Smooth muscle cell (in vitro differentiated cells): ENCODE measurements around the gene MARCHF5. TPM values are rescaled to one million over a fixed set of nuclear protein-coding genes. Genes with fewer than 3 reads are reported as not detected.
A peak's percentile ranks its signal among the peaks of the same experiment; 100 is the strongest.

ENCODE experiments used
- DNase-seq: peaks from one replicate; lab custom pipeline; 2025; ENCODE audit not compliant: unreplicated experiment; lab: John Stamatoyannopoulos, UW
- H2AFZ ChIP-seq: fragments of 200-600 bp; sonication (generic); 2 replicates; pipeline ENCODE4 v1.6.0; 2016; ENCODE audit warnings: antibody characterized with exemption, low read depth, mild to moderate bottlenecking
- H3F3A ChIP-seq: fragments of 200-600 bp; sonication (generic); 2 replicates; pipeline ENCODE4 v1.6.0; 2017; ENCODE audit warnings: antibody characterized with exemption, low read depth
- H3K27ac ChIP-seq: fragments of 200-600 bp; sonication (generic); 2 replicates; pipeline ENCODE4 v1.5.1; 2016; ENCODE audit warnings: low read depth, mild to moderate bottlenecking
- H3K27me3 ChIP-seq: fragments of 200-600 bp; sonication (generic); 2 replicates; pipeline ENCODE4 v1.6.1; 2016; ENCODE audit warnings: low read depth, mild to moderate bottlenecking
- H3K36me3 ChIP-seq: fragments of 200-600 bp; sonication (generic); 2 replicates; pipeline ENCODE4 v1.5.1; 2016; ENCODE audit warnings: low read depth
- H3K4me1 ChIP-seq: fragments of 200-600 bp; sonication (generic); 2 replicates; pipeline ENCODE4 v1.5.1; 2016; ENCODE audit warnings: low read depth
- H3K4me2 ChIP-seq: fragments of 200-600 bp; sonication (generic); 2 replicates; pipeline ENCODE4 v1.6.0; 2016; ENCODE audit warnings: mild to moderate bottlenecking
- H3K4me3 ChIP-seq: fragments of 200-600 bp; sonication (generic); 2 replicates; pipeline ENCODE4 v1.5.1; 2016; ENCODE audit warnings: mild to moderate bottlenecking
- H3K79me2 ChIP-seq: fragments of 200-600 bp; sonication (generic); 2 replicates; pipeline ENCODE4 v1.6.0; 2016; ENCODE audit warnings: low read depth, mild to moderate bottlenecking
- H3K9ac ChIP-seq: fragments of 200-600 bp; sonication (generic); 2 replicates; pipeline ENCODE4 v1.6.0; 2016; ENCODE audit warnings: low read depth
- H3K9me3 ChIP-seq: fragments of 200-600 bp; sonication (generic); replicated peaks from 2 replicates; pipeline ENCODE4 v1.5.1; 2016; ENCODE audit warnings: low read depth
- H4K20me1 ChIP-seq: fragments of 200-600 bp; sonication (generic); 2 replicates; pipeline ENCODE4 v1.6.0; 2016; ENCODE audit warnings: low read depth
- WGBS: methylation state at CpG from one replicate; pipeline ENCODE4 v1.1.7; 2016; ENCODE audit warnings: low lambda C conversion rate; 5-methylcytosine and 5-hydroxymethylcytosine counted together
- polyA plus RNA-seq: library from polyadenylated mRNA; unstranded; fragments of >200 nt; fragmentation: Nextera tagmentation; extraction: Ambion mirVana; gene quantifications from 2 replicates; pipeline ENCODE4 v1.2.1, GENCODE V29; 2016
- total RNA-seq: library from RNA; depleted of rRNA; stranded (reverse); fragments of >200 nt; gene quantifications from 2 replicates; pipeline ENCODE4 v1.2.3, GENCODE V29; 2014
- TF ChIP-seq, protein P1 (sequence below): fragments of 200-600 bp; sonication (generic); IDR thresholded peaks from 2 replicates; pipeline ENCODE4 v1.5.1; 2017; ENCODE audit warnings: borderline replicate concordance, mild to moderate bottlenecking, antibody characterized with exemption; ENCODE audit not compliant: insufficient read depth, poor library complexity, severe bottlenecking

Gene MARCHF5
- total and polyA plus RNA-seq, 2 experiments from 2014 or later = 19.6 to 46.8 TPM

DNA sequence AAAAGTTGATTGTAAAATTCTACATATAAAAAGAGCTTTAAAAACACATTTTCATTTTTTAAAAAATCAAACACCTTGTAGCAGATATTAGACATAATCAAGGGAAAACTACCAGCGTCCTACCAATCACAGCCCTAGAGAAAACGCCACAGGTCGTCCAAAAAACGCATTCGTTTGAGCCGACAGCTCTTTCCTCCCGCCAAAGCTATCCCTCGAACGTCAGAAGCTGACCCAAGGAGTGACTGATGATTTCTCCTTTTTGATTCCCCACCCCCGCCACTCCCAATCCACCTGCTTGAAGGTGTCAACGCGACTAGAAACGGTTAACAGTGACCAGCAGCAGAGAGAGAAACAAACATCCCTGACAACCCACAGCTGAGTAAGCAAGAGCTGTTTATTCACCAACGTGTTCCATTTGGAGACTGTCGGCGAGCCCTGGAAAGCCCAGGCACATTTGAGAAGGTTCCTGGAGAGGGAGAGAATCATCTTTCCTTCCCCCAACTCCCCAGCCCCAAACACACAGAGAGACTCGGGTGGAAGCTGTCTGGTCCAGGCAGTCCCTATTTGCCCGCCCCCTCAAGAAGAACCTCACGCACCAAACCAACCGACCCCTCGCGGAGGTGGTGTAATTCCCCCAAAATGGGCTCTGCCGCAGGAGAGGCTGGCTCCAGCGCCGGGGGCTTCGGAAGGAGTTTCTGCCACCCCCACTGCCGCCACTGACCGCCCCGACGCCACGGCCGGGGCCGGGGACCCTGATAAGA lies 711 bp upstream of the MARCHF5 start:
- H3F3A ChIP-seq = no peaks in the 10 kb centered on the region
- peak overlapping the region; percentile 69 for H3K27ac ChIP-seq
- peaks cover 10% of the 10 kb centered on the region for H3K4me1 ChIP-seq
- peak overlapping the region; percentile 97 for H3K9ac ChIP-seq
- H4K20me1 ChIP-seq = peaks cover 34% of the 10 kb centered on the region
- H3K36me3 ChIP-seq = no peaks in the 10 kb centered on the region
- TF ChIP-seq, protein P1, sequence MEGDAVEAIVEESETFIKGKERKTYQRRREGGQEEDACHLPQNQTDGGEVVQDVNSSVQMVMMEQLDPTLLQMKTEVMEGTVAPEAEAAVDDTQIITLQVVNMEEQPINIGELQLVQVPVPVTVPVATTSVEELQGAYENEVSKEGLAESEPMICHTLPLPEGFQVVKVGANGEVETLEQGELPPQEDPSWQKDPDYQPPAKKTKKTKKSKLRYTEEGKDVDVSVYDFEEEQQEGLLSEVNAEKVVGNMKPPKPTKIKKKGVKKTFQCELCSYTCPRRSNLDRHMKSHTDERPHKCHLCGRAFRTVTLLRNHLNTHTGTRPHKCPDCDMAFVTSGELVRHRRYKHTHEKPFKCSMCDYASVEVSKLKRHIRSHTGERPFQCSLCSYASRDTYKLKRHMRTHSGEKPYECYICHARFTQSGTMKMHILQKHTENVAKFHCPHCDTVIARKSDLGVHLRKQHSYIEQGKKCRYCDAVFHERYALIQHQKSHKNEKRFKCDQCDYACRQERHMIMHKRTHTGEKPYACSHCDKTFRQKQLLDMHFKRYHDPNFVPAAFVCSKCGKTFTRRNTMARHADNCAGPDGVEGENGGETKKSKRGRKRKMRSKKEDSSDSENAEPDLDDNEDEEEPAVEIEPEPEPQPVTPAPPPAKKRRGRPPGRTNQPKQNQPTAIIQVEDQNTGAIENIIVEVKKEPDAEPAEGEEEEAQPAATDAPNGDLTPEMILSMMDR = no peak
- H3K4me2 ChIP-seq = peak overlapping the region; percentile 81
- 2% methylated on average over 33 of the region's 33 CpGs for WGBS
- no peaks in the 10 kb centered on the region for H3K27me3 ChIP-seq
- H2AFZ ChIP-seq = peak overlapping the region; percentile 84
- H3K4me3 ChIP-seq = peak overlapping the region; percentile 86
- H3K79me2 ChIP-seq = peaks cover 46% of the 10 kb centered on the region
- no peak for DNase-seq
- no peaks in the 10 kb centered on the region for H3K9me3 ChIP-seq

DNA sequence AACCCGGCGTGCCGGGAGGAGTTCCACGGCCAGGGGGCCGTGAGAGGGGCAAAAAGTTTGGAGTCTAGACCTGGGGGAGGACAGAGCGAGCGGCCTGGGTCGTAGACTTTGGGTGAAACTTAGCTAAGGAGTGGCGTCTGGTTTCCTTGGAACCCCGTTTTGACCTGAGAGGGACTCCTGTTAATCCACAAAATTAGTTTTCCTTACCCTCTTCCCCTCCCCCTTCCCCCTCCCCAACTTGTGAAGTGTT lies 574 bp downstream of the MARCHF5 start:
- Histone ChIP-seq H4K20me1 (peaks cover 46% of the 10 kb centered on the region), H3K9me3 (no peaks in the 10 kb centered on the region), H3F3A (no peaks in the 10 kb centered on the region), H3K36me3 (no peaks in the 10 kb centered on the region), H3K27ac (peak overlapping the region; percentile 75), H3K4me1 (peaks cover 10% of the 10 kb centered on the region), H3K4me2 (peak overlapping the region; percentile 81), H3K79me2 (peaks cover 58% of the 10 kb centered on the region), H2AFZ (peak overlapping the region; percentile 94), H3K4me3 (peak overlapping the region; percentile 86), H3K9ac (peak overlapping the region; percentile 97), H3K27me3 (no peaks in the 10 kb centered on the region)
- DNase-seq = no peak
- 2% methylated on average over 10 of the region's 10 CpGs for WGBS
- TF ChIP-seq, protein P1 = no peak

DNA sequence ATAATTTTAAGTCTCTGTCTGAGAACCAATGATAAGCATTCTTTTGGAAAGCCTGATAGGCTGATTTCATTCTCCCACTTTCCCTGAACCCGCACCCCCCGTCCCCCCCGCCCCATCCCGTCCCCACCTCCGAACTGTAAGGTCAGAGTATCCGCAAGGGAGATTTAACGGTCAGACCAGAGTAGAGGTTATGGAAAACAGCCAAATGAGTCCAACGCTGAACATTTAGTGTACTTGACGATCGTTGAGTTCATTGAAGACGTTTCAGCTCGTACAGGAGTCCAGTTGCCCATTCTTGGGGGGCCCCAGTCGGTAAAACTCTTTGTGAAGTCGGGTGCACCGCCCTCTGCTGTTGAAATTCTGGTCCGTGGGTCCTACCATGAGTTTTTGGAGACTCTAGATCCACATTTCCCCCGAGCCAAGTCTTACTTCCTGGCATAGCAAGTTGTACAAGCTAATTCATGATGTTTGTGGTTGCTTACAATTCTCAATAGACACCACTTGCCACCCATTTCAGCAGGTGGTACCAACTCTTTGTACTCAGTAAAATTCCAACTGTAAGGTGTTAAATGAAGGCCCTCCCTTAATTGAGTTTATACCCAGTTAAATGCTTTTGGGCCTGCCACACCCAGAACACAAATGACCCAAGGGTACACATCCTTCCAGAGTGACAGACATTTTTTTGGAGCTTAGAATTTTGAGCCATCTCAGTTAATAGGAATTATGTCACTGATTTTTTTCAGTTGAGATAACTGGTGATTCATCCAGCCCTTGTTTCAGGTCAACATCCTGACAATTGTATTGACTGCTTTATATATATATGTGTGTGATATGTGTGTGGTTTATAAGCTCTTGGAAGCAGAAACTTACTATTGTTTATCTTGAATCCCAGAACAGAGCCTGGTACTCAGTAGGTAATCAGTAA lies 1.2 kb downstream of the MARCHF5 start:
- DNase-seq = no peak
- Histone ChIP-seq H3K79me2 (peaks cover 62% of the 10 kb centered on the region), H3K4me2 (peak overlapping the region; percentile 81), H3K4me1 (peaks cover 10% of the 10 kb centered on the region), H3K9ac (peak overlapping the region; percentile 97), H3K9me3 (no peaks in the 10 kb centered on the region), H3K27ac (peak overlapping the region; percentile 75), H3K4me3 (peak overlapping the region; percentile 86), H3F3A (no peaks in the 10 kb centered on the region), H3K36me3 (no peaks in the 10 kb centered on the region), H2AFZ (no peak overlapping the region), H3K27me3 (no peaks in the 10 kb centered on the region), H4K20me1 (peaks cover 53% of the 10 kb centered on the region)
- TF ChIP-seq, protein P1 = peak; percentile 42
- 4% methylated on average over 17 of the region's 17 CpGs for WGBS
